Fibroblast of the aortic adventitia (primary cell): ENCODE data around the gene JMY. TPM values are rescaled to one million over a fixed set of nuclear protein-coding genes. Genes with fewer than 3 reads are reported as not detected.
A peak's percentile ranks its signal among the peaks of the same experiment; 100 is the strongest.

Source experiments
- DNase-seq: peaks from one replicate; pipeline ENCODE4 v3.0.0-alpha.2; 2010; ENCODE audit warnings: low read depth
- H3K4me3 ChIP-seq: 2 replicates; pipeline ENCODE4 v1.5.1; 2011; ENCODE audit warnings: low read depth, mild to moderate bottlenecking, control low read depth, low read length, moderate library complexity
- CTCF ChIP-seq: IDR thresholded peaks from 2 replicates; pipeline ENCODE4 v1.5.1; 2011; ENCODE audit warnings: mild to moderate bottlenecking, low read length, control low read depth, inconsistent platforms; ENCODE audit not compliant: insufficient read depth
- total RNA-seq: library from RNA; depleted of rRNA; stranded (reverse); fragments of >200 nt; gene quantifications from 2 replicates; pipeline ENCODE4 v1.2.3, GENCODE V29; 2012; ENCODE audit warnings: low replicate concordance

The JMY gene
- total RNA-seq, 1 donor, result 16.4 TPM

DNA sequence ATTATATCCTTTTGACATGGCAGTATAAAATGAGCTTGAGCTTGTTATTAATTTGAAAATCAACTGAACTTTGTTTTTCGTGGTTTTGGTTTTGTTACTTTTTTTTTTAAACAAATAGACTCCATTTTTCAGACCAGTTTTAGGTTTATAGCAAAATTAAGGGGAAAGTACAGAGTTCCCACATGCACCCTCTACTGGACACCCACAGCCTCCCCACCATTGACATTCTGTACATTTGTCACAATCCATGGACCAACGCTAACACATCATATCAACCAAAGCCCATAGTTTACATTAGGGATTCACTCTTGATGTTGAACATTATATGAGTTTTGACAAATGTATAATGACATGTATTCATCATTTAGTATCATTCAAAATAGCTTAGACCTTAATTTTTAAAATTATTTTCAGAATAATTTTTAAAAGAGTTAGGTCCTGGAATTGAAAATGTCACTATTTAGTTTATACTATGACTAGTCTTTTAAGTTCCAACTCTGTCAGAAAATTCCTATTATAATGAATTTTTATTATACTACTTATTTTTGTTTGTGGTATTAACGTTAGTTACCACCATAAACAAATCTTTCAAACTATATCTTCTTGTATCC lies 35.3 kb upstream of the JMY start:
- H3K4me3 ChIP-seq, result no peak overlapping the region
- DNase-seq, result peak; percentile 35
- TF ChIP-seq CTCF, result peak; percentile 65

DNA sequence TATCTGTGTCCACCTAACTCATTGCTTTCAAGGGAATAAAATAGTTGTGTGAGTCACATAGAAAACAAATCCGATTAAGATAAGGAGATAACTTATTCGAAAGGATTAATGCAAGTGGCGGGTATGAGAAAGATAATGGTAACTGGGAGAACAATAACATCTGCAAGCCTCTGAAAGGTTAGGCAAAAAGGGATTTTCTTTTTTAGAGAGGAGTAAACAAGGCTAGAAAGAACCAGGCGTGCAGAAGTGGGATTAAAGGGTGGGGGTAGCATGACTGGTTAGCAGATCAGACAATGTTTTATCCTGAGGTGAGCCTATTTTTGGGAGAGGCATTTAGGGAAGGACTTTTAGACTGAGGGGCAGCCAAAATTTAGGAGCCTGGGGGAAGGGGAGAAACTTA lies 34.7 kb upstream of the JMY start:
- TF ChIP-seq CTCF, result no peak
- no peak overlapping the region for H3K4me3 ChIP-seq
- DNase-seq, result peak; percentile 66

- no peak for TF ChIP-seq CTCF
- peak; percentile 89 for DNase-seq
- no peak overlapping the region for H3K4me3 ChIP-seq
Measured at GRCh38 chr5:79202076-79202475, 33.9 kb upstream of the JMY start.

DNA sequence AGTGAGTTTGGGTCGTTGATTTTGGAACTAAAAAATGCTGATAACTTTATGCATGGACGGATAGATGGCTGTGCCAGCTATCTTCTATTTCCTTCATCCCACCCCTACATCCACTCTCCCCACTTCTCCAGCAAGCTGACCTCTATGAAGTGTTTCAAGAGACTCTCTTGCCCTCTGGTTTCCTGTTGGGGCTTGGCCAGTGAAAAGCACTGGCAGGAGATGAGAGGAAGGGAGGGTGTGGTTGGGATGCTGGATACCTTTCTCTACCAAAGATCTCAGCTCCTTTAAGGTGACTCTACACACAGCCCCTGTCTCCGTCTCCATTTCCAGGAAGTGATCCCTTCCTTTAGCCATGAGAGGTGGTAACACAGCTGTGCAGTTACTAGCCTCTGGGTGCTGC lies 30.0 kb upstream of the JMY start:
- peak; percentile 18 for DNase-seq
- no peak overlapping the region for H3K4me3 ChIP-seq
- no peak for TF ChIP-seq CTCF

GRCh38 chr5:79206541-79206940 lies 29.4 kb upstream of the JMY start:
- TF ChIP-seq CTCF, result no peak
- no peak for DNase-seq
- no peak overlapping the region for H3K4me3 ChIP-seq

DNA sequence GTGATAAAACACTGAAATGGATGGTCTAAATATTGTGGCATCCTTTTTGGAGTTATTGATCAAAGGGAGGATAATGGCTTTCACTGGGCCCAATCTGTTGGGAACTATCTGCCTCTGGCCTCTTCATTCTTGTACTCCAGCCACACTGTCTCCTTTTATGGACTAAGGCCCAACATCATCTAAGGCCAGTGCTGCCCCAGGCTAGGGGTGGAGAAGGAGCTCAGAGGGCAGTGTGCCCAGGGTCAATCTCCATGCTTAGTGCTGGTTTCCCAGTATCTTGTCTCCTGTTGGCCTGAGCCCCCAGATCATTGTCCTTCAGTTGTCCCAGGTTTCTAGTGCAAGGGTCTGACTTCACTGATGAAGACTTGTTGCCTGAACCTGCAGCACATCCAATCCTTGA lies 26.4 kb upstream of the JMY start:
- no peak overlapping the region for H3K4me3 ChIP-seq
- TF ChIP-seq CTCF, result no peak
- DNase-seq, result no peak
